Natural killer cell (primary cell): ENCODE data around the gene SLC25A28. TPM values are rescaled to one million over a fixed set of nuclear protein-coding genes. Genes with fewer than 3 reads are reported as not detected.

ENCODE experiments used
- ATAC-seq, 3 donors: fragments of 150-1000 bp in 2 of 3; fragments of 200-7000 bp in 1 of 3; cut with Tn5 transposase; 1 replicate in 1 of 3; 2 replicates in 2 of 3; pipeline ENCODE4 v1.10.0; 2021; ENCODE audit warnings: mild to moderate bottlenecking in 2 of 3, moderate library complexity in 2 of 3
- DNase-seq, 2 donors: peaks; one replicate each; pipeline versions ENCODE4 v3.0.0 to v3.0.0-alpha.2; 2013 to 2021; ENCODE audit warnings: mixed read lengths in 1 of 2
- H3K27ac ChIP-seq: one replicate; pipeline ENCODE4 v1.5.1; 2013; ENCODE audit warnings: mild to moderate bottlenecking, low read length
- H3K27me3 ChIP-seq: one replicate; pipeline ENCODE4 v1.6.1; 2013; ENCODE audit warnings: low read length; ENCODE audit not compliant: control insufficient read depth, insufficient read depth
- H3K36me3 ChIP-seq: one replicate; pipeline ENCODE4 v1.6.1; 2013; ENCODE audit warnings: low read length; ENCODE audit not compliant: control insufficient read depth, insufficient read depth
- H3K4me1 ChIP-seq: one replicate; pipeline ENCODE4 v1.6.1; 2013; ENCODE audit warnings: low read length; ENCODE audit not compliant: control insufficient read depth, insufficient read depth
- H3K4me3 ChIP-seq: one replicate; pipeline ENCODE4 v1.5.1; 2013; ENCODE audit warnings: low read length
- H3K9me3 ChIP-seq: one replicate; pipeline ENCODE4 v1.6.1; 2013; ENCODE audit warnings: low read length; ENCODE audit not compliant: control insufficient read depth, insufficient read depth
- H3K27ac Mint-ChIP-seq, 2 donors: one replicate each; pipeline ENCODE4 v1.8.0; 2022; ENCODE audit warnings: mild to moderate bottlenecking in 2 of 2, mixed read lengths in 2 of 2, moderate library complexity in 1 of 2
- H3K27me3 Mint-ChIP-seq, 2 donors: one replicate each; pipeline ENCODE4 v1.8.0; 2022; ENCODE audit warnings: low read depth in 2 of 2, mixed read lengths in 2 of 2
- H3K36me3 Mint-ChIP-seq: one replicate; pipeline ENCODE4 v1.8.0; 2022; ENCODE audit warnings: mixed read lengths
- H3K4me1 Mint-ChIP-seq, 2 donors: one replicate each; pipeline ENCODE4 v1.8.0; 2022; ENCODE audit warnings: mixed read lengths in 2 of 2
- H3K4me3 Mint-ChIP-seq: one replicate; pipeline ENCODE4 v1.8.0; 2022; ENCODE audit warnings: mild to moderate bottlenecking, moderate library complexity, mixed read lengths
- H3K9me3 Mint-ChIP-seq, 2 donors: one replicate each; pipeline ENCODE4 v1.8.0; 2022; ENCODE audit warnings: mixed read lengths in 2 of 2
- CTCF ChIP-seq: fragments of 200-600 bp; IDR thresholded peaks from one replicate; pipeline ENCODE4 v1.8.0; 2022; ENCODE audit warnings: antibody characterized with exemption
- WGBS: methylation state at CpG from one replicate; pipeline ENCODE4 v1.1.7; 2013; ENCODE audit warnings: missing lambda C conversion rate; ENCODE audit not compliant: insufficient coverage; 5-methylcytosine and 5-hydroxymethylcytosine counted together
- intact Hi-C: fragments of 100-400 bp; cut with micrococcal nuclease; formaldehyde crosslinking; loops from one replicate; pipeline ENCODE4 v1.14.2; 2022
- total RNA-seq, 4 donors: library from RNA; stranded (reverse); fragments of 120-200 nt in 1 of 4; gene quantifications; one replicate each; pipeline versions ENCODE4 v1.2.3 to v1.2.4, GENCODE V29; 2013 to 2022

The SLC25A28 gene
- total RNA-seq, 3 donors from 2014 or later (not counting 1 experiment from before 2014, with no cell fraction given): 73.0 to 83.6 (median 75.3) TPM

- TF ChIP-seq CTCF: no peak
- H3K4me1 ChIP-seq: peaks cover 9% of the 10 kb centered on the region
- Mint-ChIP-seq H3K27ac (no peak overlapping the region), H3K9me3 (no peaks in the 10 kb centered on the region), H3K4me1 (peaks cover 12 to 15% of the 10 kb centered on the region in 2 donors), H3K4me3 (no peak overlapping the region), H3K27me3 (peaks cover 15 to 17% of the 10 kb centered on the region in 2 donors), H3K36me3 (no peaks in the 10 kb centered on the region)
- ATAC-seq: no peak
- no peak for DNase-seq
- no peaks in the 10 kb centered on the region for H3K36me3 ChIP-seq
- H3K27ac ChIP-seq: no peak overlapping the region
- intact Hi-C loops: no loop called here
- WGBS: 88% methylated on average over 9 of the region's 9 CpGs
- no peaks in the 10 kb centered on the region for H3K27me3 ChIP-seq
- no peak overlapping the region for H3K4me3 ChIP-seq
- H3K9me3 ChIP-seq: no peaks in the 10 kb centered on the region
Measured at GRCh38 chr10:99654390-99655175, 34.3 kb upstream of the SLC25A28 start.

- DNase-seq (no peak), ATAC-seq (no peak)
- TF ChIP-seq CTCF: no peak
- intact Hi-C loops: no loop called here
- no peaks in the 10 kb centered on the region for H3K36me3 ChIP-seq
- Mint-ChIP-seq H3K27me3 (peaks cover 23 to 32% of the 10 kb centered on the region in 2 donors), H3K36me3 (no peaks in the 10 kb centered on the region), H3K9me3 (no peaks in the 10 kb centered on the region), H3K4me3 (no peak overlapping the region), H3K4me1 (no peaks in the 10 kb centered on the region), H3K27ac (no peak overlapping the region)
- H3K9me3 ChIP-seq: no peaks in the 10 kb centered on the region
- no peak overlapping the region for H3K27ac ChIP-seq
- H3K4me1 ChIP-seq: no peaks in the 10 kb centered on the region
- no peak overlapping the region for H3K4me3 ChIP-seq
- WGBS: 86% methylated on average over 1 of the region's 4 CpGs
- peaks cover 2% of the 10 kb centered on the region for H3K27me3 ChIP-seq
Measured at GRCh38 chr10:99652800-99653390, 32.7 kb upstream of the SLC25A28 start.

GRCh38 chr10:99648717-99649116 lies 28.5 kb upstream of the SLC25A28 start:
- WGBS: 0% methylated on average over 1 of the region's 1 CpG
- Mint-ChIP-seq H3K9me3 (no peaks in the 10 kb centered on the region), H3K36me3 (no peaks in the 10 kb centered on the region), H3K4me3 (no peak overlapping the region), H3K27ac (no peak overlapping the region), H3K27me3 (peaks cover 24 to 39% of the 10 kb centered on the region in 2 donors), H3K4me1 (no peaks in the 10 kb centered on the region)
- intact Hi-C loops: no loop called here
- no peaks in the 10 kb centered on the region for H3K36me3 ChIP-seq
- H3K27me3 ChIP-seq: peaks cover 8% of the 10 kb centered on the region
- DNase-seq: no peak
- no peak for TF ChIP-seq CTCF
- no peak for ATAC-seq
- H3K27ac ChIP-seq: no peak overlapping the region
- H3K4me1 ChIP-seq: no peaks in the 10 kb centered on the region
- H3K9me3 ChIP-seq: no peaks in the 10 kb centered on the region
- no peak overlapping the region for H3K4me3 ChIP-seq
